CD4-positive, alpha-beta T cell treated with Interleukin-6 at 100 ng/mL for 8 hours (primary cell): ENCODE measurements around the gene PELI2.

Source experiments
- DNase-seq: peaks from one replicate; pipeline ENCODE4 v3.0.0-alpha.2; 2020; ENCODE audit warnings: mixed read lengths, low spot score

The PELI2 gene

DNA sequence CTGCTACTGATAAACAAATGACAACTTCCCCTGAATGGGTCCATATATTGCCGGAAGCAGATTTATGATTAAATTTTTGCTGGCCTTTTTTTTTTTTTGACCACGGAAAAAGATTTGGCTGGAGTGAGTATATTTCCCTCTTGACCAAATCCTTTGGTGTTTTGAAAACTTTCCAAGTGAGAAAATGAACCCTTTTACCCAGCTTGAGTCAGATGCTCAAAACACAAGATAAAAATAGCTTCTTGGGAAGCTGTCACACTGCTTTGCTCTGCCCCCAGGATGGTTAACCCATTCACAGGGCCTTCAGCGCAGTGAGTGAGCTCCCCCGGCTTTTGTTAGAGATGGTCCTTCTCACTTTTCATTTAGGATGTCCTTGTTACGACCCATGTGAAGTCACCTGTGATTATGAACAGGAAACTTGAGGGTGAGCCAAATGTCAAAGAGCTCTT, 224.3 kb downstream of the PELI2 start:
- DNase-seq: no peak

DNA sequence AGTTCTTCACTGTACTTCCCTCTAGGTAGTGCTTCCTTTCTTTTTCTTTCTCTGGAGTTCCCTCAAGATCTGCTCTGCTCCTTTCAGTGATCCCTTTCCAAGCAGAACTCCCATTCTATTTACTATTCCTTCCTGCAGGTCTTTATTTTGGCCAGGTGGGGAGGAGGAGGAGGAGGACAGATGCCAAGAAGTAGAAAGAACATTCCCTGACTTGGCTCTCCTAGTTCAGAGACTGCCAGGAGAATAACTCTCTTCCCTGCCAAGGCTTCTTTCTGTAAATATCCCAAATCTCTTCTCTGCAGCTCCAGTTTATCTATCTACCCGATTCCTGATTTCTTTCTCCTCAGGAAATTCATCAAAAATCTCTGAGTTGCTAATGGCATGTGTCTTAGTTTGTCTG, 231.7 kb downstream of the PELI2 start:
- DNase-seq: no peak
